Stimulated activated CD8-positive, alpha-beta memory T cell treated with anti-CD3 and anti-CD28 coated beads, Interleukin-15, amount 100 ng/mL, for 48 hours (primary cell): ENCODE measurements around the gene SEPTIN1.

Experiments used
- DNase-seq, 2 donors: peaks; one replicate each; pipeline ENCODE4 v3.0.0-alpha.2; 2020; ENCODE audit warnings: low read depth in 2 of 2

Gene SEPTIN1

GRCh38 chr16:30382111-30382881, at the start of gene SEPTIN1:
Gene SEPTIN1, minus strand, starts transcription at chr16:30382561. Its CDS starts 19 bp downstream, at chr16:30382542.
- peak; percentile 65 to 73 for DNase-seq

- DNase-seq = no peak
Observed at GRCh38 chr16:30430428-30430970, 48.1 kb upstream of the SEPTIN1 start.

- peak; percentile 93 to 95 for DNase-seq
Observed at GRCh38 chr16:30429678-30430427, 47.5 kb upstream of the SEPTIN1 start, which contains the start of gene DCTPP1. Gene DCTPP1, minus strand, starts transcription at chr16:30430030. Its CDS starts 50 bp downstream, at chr16:30429980.

GRCh38 chr16:30429418-30429677, 47.0 kb upstream of the SEPTIN1 start:
- no peak for DNase-seq

GRCh38 chr16:30428055-30428454, 45.7 kb upstream of the SEPTIN1 start:
- no peak for DNase-seq

GRCh38 chr16:30421010-30421409, 38.6 kb upstream of the SEPTIN1 start:
- no peak for DNase-seq

GRCh38 chr16:30418350-30419181, 36.2 kb upstream of the SEPTIN1 start:
- no peak for DNase-seq

GRCh38 chr16:30417529-30418349, 35.4 kb upstream of the SEPTIN1 start:
- peak; percentile 84 to 85 for DNase-seq

GRCh38 chr16:30416624-30417528, 34.5 kb upstream of the SEPTIN1 start:
- no peak for DNase-seq

- DNase-seq = no peak
Observed at GRCh38 chr16:30416047-30416603, 33.8 kb upstream of the SEPTIN1 start.

GRCh38 chr16:30414159-30414558, 31.8 kb upstream of the SEPTIN1 start:
- DNase-seq = no peak

- DNase-seq = no peak
Observed at GRCh38 chr16:30413112-30413806, 30.9 kb upstream of the SEPTIN1 start.

GRCh38 chr16:30409125-30410060, 27.0 kb upstream of the SEPTIN1 start:
- DNase-seq = peak; percentile 79 to 84

- DNase-seq = no peak
Observed at GRCh38 chr16:30407804-30408534, 25.6 kb upstream of the SEPTIN1 start.

- peak; percentile 91 for DNase-seq
Observed at GRCh38 chr16:30407102-30407803, 24.9 kb upstream of the SEPTIN1 start, which contains the start of gene ZNF771. Gene ZNF771, plus strand, starts transcription at chr16:30407606. Its CDS starts 448 bp downstream, at chr16:30408054.

- DNase-seq = no peak
Observed at GRCh38 chr16:30406795-30407101, 24.4 kb upstream of the SEPTIN1 start.
